Activated T-helper 1 cell treated with anti-CD3 and anti-CD28 coated beads, Interleukin-12 subunit alpha, Interleukin-12 subunit beta, Interleukin-2, Interleukin-4 antibody, amounts not matched to agents 30 ng/mL and 10 ng/mL and 1 ng/mL, durations not matched to agents 14 hours and 24 hours and 36 hours (primary cell): ENCODE measurements around the gene CHL1. TPM values are rescaled to one million over a fixed set of nuclear protein-coding genes. Genes with fewer than 3 reads are reported as not detected.

Source experiments
- DNase-seq: peaks from one replicate; pipeline ENCODE4 v3.0.0; 2021; ENCODE audit warnings: low spot score
- H3K27ac Mint-ChIP-seq: one replicate; pipeline ENCODE4 v1.8.0; 2021; ENCODE audit warnings: mild to moderate bottlenecking, mixed read lengths
- H3K27me3 Mint-ChIP-seq: one replicate; pipeline ENCODE4 v1.8.0; 2022; ENCODE audit warnings: mild to moderate bottlenecking, moderate library complexity, mixed read lengths; ENCODE audit not compliant: insufficient read depth
- H3K36me3 Mint-ChIP-seq: one replicate; pipeline ENCODE4 v1.8.0; 2021; ENCODE audit warnings: low read depth, mixed read lengths
- H3K4me1 Mint-ChIP-seq: one replicate; pipeline ENCODE4 v1.8.0; 2021; ENCODE audit warnings: low read depth, mixed read lengths
- H3K4me3 Mint-ChIP-seq: one replicate; pipeline ENCODE4 v1.8.0; 2021; ENCODE audit warnings: mild to moderate bottlenecking, moderate library complexity, mixed read lengths
- H3K9me3 Mint-ChIP-seq: one replicate; pipeline ENCODE4 v1.8.0; 2021; ENCODE audit warnings: mixed read lengths
- intact Hi-C: fragments of 100-400 bp; cut with micrococcal nuclease; formaldehyde crosslinking; loops from one replicate; pipeline ENCODE4 v1.15.1; 2024
- total RNA-seq: library from RNA; stranded (reverse); gene quantifications from 2 replicates; pipeline ENCODE4 v1.2.3, GENCODE V29; 2022

CHL1 gene
- total RNA-seq, 1 donor from 2014 or later, result not detected

DNA sequence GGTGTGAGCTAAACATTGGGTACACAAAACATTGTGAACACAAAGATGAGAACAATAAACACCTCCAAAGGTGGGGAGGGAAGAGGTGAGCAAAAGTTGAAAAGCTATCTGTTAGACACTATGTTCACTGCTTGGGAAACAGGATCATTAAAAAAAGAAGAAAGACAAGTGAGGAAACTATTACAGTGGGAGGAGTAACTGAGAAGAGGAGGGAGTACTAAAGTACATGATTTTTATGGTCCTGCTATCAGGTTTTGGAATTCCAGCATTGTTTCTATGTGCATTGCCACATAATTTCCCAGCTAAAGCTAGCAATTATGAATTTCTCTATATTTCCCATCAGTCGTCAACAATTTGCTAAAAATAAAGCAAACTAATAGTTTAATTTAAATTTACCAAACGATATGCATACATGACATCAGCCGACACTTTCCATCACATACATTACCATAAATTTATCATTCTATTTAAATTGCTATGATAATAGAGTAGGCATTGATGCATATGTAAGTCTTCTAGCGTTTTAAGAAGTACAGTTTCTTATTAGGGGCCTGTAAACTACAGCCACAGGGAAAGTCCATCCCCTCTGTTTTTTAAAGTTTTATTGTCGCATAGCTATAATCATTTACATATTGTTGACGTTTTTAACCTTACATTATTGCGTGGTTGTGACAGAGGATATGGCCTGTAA is 221.8 kb downstream of the CHL1 start:
- no peak overlapping the region for H3K27ac Mint-ChIP-seq
- intact Hi-C loops, result no loop called here
- no peak for DNase-seq
- H3K36me3 Mint-ChIP-seq, result no peaks in the 10 kb centered on the region
- no peaks in the 10 kb centered on the region for H3K4me1 Mint-ChIP-seq
- no peaks in the 10 kb centered on the region for H3K27me3 Mint-ChIP-seq
- no peaks in the 10 kb centered on the region for H3K9me3 Mint-ChIP-seq
- no peak overlapping the region for H3K4me3 Mint-ChIP-seq

DNA sequence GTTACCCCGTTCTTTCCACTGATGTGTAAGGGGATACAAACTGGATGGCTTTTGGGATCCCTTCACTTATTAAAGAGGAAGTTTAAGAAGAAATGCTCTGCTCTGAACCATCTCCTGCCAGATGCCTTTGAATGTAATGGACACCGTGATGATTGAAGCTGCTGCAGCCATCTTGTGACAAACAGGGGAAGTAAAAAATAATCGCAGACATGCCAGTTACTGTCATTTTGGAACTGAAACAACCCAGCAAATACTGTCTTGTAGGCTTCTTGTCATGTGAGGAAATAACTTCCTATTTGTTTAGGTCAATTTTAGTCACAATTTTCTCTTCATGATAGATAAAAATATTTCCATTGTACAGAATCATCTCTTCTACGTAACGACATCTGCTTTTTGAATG is 224.0 kb downstream of the CHL1 start:
- no peak overlapping the region for H3K4me3 Mint-ChIP-seq
- no peaks in the 10 kb centered on the region for H3K36me3 Mint-ChIP-seq
- DNase-seq, result no peak
- H3K27me3 Mint-ChIP-seq, result no peaks in the 10 kb centered on the region
- H3K4me1 Mint-ChIP-seq, result no peaks in the 10 kb centered on the region
- intact Hi-C loops, result no loop called here
- no peak overlapping the region for H3K27ac Mint-ChIP-seq
- H3K9me3 Mint-ChIP-seq, result no peaks in the 10 kb centered on the region

DNA sequence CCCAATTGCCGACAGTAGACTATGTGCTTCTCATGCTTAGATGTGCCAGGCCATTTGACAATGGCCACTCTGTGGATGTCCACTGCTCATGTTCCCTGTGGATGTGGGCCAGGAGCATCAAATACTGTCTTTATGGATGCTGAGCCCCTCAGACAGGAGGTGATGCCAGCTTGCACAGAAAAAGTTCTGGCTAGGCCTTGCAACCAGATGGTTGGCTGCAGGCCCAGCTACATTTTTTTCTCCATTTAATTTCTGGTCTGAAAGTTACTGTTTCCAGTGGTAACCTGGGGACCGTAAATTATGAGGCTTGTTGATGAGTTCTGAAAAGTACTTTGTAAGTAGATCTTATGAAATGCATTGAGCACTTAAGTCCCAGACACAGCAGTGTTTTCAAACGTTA is 228.5 kb downstream of the CHL1 start:
- Mint-ChIP-seq H3K27ac (no peak overlapping the region), H3K27me3 (no peaks in the 10 kb centered on the region), H3K36me3 (no peaks in the 10 kb centered on the region)

DNA sequence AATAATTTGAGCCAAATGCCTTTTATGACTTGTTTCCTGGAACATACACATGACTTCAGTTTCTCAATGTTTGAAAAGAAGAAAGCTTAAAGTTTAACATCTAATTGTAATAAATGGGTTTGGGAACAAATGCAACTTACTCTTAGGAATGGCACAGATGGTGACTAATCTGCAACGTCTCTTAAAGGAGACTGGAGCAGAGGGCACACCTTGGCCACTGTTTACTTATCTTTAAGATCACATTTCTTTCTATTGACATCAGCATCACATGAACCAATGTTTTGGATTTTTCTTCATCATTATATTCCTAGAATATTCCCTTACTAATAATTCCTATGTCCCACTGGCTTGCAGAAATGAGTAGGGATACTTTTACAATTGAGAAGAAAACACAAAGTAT is 229.5 kb downstream of the CHL1 start:
- Mint-ChIP-seq H3K36me3 (no peaks in the 10 kb centered on the region), H3K4me1 (no peaks in the 10 kb centered on the region), H3K27ac (no peak overlapping the region), H3K4me3 (no peak overlapping the region), H3K27me3 (no peaks in the 10 kb centered on the region), H3K9me3 (no peaks in the 10 kb centered on the region)
- no peak for DNase-seq
- intact Hi-C loops, result no loop called here

More for the DNA sequence above, 228.5 kb downstream of the CHL1 start:
- DNase-seq, result no peak
- H3K4me1 Mint-ChIP-seq, result no peaks in the 10 kb centered on the region
- intact Hi-C loops, result no loop called here
- H3K4me3 Mint-ChIP-seq, result no peak overlapping the region
- H3K9me3 Mint-ChIP-seq, result no peaks in the 10 kb centered on the region

DNA sequence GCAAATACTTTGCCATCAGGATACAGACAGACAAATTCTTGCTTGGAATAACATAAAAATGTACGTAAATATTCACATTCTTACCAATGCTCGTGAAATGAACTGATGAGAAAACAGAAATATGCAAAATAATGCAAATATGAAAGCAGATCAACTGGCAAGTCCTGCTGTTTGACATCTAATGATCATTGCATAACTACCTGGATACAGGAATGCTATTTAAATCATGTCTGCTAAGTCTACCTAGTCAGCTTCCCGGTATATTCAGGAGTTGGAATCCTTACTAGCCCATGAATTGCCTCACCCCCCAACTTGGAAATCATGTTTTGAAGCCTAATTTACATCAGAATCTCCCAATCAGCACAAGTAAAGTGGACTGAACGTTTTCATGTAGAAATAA is 230.6 kb downstream of the CHL1 start:
- no peak for DNase-seq
- intact Hi-C loops, result no loop called here
- no peaks in the 10 kb centered on the region for H3K36me3 Mint-ChIP-seq
- H3K4me3 Mint-ChIP-seq, result no peak overlapping the region
- no peak overlapping the region for H3K27ac Mint-ChIP-seq
- no peaks in the 10 kb centered on the region for H3K9me3 Mint-ChIP-seq
- no peaks in the 10 kb centered on the region for H3K4me1 Mint-ChIP-seq
- H3K27me3 Mint-ChIP-seq, result no peaks in the 10 kb centered on the region

DNA sequence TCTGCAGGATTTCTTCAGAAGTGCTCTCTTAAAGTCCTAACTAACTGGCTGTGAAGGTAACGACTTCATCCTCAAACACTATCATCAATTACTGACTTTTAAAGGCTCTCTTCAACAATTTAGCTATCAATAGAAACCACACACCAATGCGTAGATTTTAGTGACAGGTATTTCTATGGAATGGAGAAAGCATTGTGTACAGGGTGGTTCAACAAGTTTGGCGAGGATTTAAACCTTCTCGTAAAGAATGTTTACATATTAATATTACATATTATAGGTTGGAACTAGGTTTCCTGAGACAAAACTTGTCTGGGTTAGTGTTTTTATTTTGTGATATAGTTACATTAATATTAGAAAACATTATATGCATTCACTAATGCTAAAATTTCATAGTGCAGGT is 233.6 kb downstream of the CHL1 start:
- no peak overlapping the region for H3K27ac Mint-ChIP-seq
- no peaks in the 10 kb centered on the region for H3K4me1 Mint-ChIP-seq
- no peak overlapping the region for H3K4me3 Mint-ChIP-seq
- no peaks in the 10 kb centered on the region for H3K9me3 Mint-ChIP-seq
- no peaks in the 10 kb centered on the region for H3K36me3 Mint-ChIP-seq
- intact Hi-C loops, result no loop called here
- no peak for DNase-seq
- no peaks in the 10 kb centered on the region for H3K27me3 Mint-ChIP-seq

DNA sequence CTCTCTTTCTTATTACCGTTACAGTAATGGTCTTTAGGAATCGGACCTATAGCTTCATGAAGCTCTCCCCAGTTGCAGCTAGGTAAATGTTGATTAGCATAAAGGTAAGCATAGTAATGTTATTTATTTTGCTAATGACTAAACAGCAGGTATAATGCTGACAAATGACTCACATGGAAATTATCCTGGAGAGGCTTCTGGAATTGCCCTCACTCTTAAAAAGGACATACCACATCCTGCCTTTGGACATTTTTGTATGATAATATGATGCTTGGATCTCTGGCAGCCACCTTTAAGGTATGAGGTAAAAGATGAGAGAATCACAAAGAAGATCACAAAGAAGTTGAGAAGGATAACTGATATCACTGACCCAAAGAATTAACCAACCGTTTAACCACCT is 238.6 kb downstream of the CHL1 start:
- intact Hi-C loops, result no loop called here
- Mint-ChIP-seq H3K4me1 (no peaks in the 10 kb centered on the region), H3K36me3 (no peaks in the 10 kb centered on the region), H3K27me3 (no peaks in the 10 kb centered on the region), H3K27ac (no peak overlapping the region), H3K4me3 (no peak overlapping the region), H3K9me3 (no peaks in the 10 kb centered on the region)
- DNase-seq, result no peak

DNA sequence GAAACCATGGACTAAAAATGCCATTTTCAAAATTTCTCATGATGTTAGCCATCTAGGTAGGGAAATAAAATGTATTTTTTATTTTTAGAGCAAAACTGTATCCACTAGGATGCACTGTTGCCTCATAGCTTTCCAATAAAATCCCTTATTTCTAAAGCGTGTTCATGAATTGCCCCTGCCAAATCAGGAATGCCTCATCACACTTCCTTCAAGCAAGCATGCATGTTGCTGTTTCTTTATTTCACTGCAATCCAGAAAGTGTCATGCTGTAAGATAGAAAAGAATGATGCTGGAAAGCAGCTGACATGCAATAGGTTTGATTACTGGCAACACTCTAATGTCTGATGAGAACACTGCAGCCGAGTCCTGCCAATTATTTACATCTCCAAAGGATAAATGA is 239.5 kb downstream of the CHL1 start:
- Mint-ChIP-seq H3K4me3 (no peak overlapping the region), H3K4me1 (no peaks in the 10 kb centered on the region), H3K9me3 (peaks cover 3% of the 10 kb centered on the region), H3K36me3 (no peaks in the 10 kb centered on the region), H3K27me3 (no peaks in the 10 kb centered on the region), H3K27ac (no peak overlapping the region)
- intact Hi-C loops, result no loop called here
- no peak for DNase-seq

DNA sequence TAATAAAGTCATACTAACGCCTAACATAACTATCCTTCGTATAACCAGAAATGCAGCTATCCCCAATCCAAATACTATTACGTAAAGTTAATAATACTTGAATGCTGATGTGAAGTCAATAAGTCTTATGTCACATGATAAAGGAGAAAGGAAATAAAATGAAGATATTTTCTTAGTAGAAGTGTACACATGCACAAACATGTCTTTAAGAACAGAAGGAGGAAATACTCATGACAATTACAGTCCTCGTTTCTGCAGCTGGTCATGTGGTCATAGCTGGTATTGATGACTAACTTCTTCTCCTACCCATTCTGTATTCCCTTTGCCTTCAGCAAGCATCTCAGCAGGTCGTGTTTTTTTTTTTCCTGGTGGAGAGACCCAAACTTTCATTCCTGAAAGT is 244.3 kb downstream of the CHL1 start:
- Mint-ChIP-seq H3K9me3 (peaks cover 20% of the 10 kb centered on the region), H3K36me3 (no peaks in the 10 kb centered on the region), H3K4me3 (no peak overlapping the region), H3K27me3 (no peaks in the 10 kb centered on the region), H3K4me1 (no peaks in the 10 kb centered on the region), H3K27ac (no peak overlapping the region)
- intact Hi-C loops, result no loop called here
- DNase-seq, result no peak

DNA sequence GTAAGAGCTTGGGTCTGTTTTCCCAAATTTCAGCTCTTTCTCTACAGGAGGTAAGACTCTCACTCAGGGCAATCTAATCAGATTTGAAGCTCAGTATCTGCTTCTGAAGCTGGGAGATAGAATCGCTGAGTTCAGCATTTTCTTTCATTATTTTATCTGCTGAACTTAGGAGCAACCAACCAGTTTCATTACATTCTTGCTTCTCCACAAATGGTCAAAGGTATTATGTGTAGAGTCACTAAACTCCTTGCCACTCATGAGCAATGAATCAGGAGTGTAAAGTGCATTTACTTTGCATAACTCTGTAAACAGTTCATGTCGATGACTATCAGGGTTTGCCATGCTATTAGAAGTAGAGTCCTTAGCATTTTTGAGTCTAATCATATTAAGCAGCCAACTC is 249.4 kb downstream of the CHL1 start:
- no peaks in the 10 kb centered on the region for H3K27me3 Mint-ChIP-seq
- peaks cover 21% of the 10 kb centered on the region for H3K9me3 Mint-ChIP-seq
- intact Hi-C loops, result no loop called here
- H3K27ac Mint-ChIP-seq, result no peak overlapping the region
- DNase-seq, result no peak
- H3K36me3 Mint-ChIP-seq, result no peaks in the 10 kb centered on the region
- no peaks in the 10 kb centered on the region for H3K4me1 Mint-ChIP-seq
- no peak overlapping the region for H3K4me3 Mint-ChIP-seq

DNA sequence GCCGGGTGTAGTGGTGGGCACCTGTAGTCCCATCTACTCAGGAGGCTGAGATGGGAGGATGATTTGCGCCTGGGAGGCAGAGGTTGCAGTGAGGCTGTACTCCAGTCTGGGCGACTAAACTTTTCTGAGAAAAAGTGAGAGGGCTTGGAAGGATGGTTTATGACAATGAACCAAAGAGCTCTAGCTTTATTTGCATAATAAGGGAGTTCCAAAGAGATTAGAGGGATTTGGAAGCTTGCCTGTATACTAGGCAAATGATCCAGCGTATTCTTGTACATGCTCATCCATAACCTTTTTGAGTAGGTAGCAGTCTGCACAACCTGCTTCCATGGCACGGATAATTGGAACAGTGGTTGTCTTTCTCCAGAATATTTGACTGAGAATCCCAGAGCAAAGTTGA is 251.1 kb downstream of the CHL1 start:
- no peaks in the 10 kb centered on the region for H3K36me3 Mint-ChIP-seq
- no peak for DNase-seq
- H3K9me3 Mint-ChIP-seq, result peaks cover 9% of the 10 kb centered on the region
- no peak overlapping the region for H3K4me3 Mint-ChIP-seq
- no peaks in the 10 kb centered on the region for H3K4me1 Mint-ChIP-seq
- intact Hi-C loops, result no loop called here
- H3K27me3 Mint-ChIP-seq, result no peaks in the 10 kb centered on the region
- H3K27ac Mint-ChIP-seq, result no peak overlapping the region

DNA sequence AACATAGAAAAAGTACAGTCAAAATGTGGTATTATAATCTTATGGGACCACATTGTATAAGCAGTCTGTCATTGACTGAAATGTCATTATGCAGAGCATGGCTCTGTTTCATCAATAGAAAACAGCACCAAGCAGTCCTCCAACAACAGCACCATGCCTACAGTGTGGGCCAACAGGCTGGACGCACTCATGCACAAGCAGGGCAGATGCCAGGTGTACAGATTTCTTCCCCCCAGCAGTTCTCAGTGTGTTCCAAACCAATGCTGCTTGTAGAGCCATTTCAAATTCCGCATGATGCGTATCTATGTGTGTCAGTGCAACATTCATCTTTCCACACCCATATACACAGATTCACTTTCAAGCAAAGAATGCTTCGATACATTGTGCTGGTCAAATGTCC is 253.1 kb downstream of the CHL1 start:
- Mint-ChIP-seq H3K4me1 (no peaks in the 10 kb centered on the region), H3K27me3 (no peaks in the 10 kb centered on the region), H3K27ac (no peak overlapping the region), H3K36me3 (no peaks in the 10 kb centered on the region), H3K9me3 (peaks cover 8% of the 10 kb centered on the region), H3K4me3 (no peak overlapping the region)
- intact Hi-C loops, result no loop called here
- no peak for DNase-seq

DNA sequence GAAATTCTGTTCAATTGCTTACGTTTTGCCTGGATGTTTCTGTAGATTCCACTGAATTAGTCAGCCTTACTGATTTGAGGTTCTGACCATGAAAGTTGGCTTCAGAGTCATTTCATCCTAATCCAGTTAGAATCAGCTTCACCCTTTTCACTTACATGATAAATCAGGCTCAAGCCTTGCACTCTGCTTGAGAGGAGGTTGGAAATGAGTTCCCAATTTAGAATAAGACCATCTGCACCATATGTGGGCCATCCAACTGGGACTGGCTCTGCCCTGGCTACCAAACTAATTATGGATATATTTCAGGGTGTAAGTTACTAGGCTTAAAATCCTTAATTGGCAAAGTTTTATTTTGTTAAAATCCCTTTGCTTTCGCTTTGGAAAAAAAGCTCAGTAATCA is 255.7 kb downstream of the CHL1 start:
- Mint-ChIP-seq H3K4me3 (no peak overlapping the region), H3K4me1 (no peaks in the 10 kb centered on the region), H3K27ac (no peak overlapping the region), H3K9me3 (peaks cover 4% of the 10 kb centered on the region), H3K27me3 (no peaks in the 10 kb centered on the region), H3K36me3 (no peaks in the 10 kb centered on the region)
- intact Hi-C loops, result no loop called here
- DNase-seq, result no peak

DNA sequence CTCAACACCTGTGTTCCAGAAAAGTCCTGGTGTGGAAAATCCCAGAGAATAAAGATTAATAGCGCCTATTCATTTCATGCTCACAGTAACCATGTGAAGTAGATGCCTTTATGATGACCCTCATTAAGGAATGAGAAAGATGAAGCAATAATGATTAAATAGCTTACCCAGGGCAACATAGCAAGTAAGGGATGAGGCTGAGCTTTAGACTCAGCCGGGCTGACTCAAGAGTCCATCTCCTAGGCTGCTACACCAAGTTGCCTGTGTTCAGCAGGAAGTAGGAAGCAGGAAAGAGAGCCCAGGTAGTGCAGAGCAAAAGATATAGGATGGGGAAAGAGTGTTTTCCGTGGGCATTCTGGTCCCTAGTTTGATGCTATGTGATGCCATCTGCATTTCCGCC is 256.5 kb downstream of the CHL1 start:
- Mint-ChIP-seq H3K27ac (no peak overlapping the region), H3K9me3 (peaks cover 4% of the 10 kb centered on the region), H3K36me3 (no peaks in the 10 kb centered on the region), H3K4me3 (no peak overlapping the region), H3K27me3 (no peaks in the 10 kb centered on the region), H3K4me1 (no peaks in the 10 kb centered on the region)
- intact Hi-C loops, result no loop called here
- DNase-seq, result no peak
